HepG2 (cell line): Measurements from ENCODE around the gene ZNHIT6. TPM values are rescaled to one million over a fixed set of nuclear protein-coding genes. Genes with fewer than 3 reads are reported as not detected.

Source experiments
- ATAC-seq: fragments of 200-7000 bp; cut with Tn5 transposase; 3 replicates; pipeline ENCODE4 v1.9.1; 2020; ENCODE audit warnings: mild to moderate bottlenecking, moderate library complexity
- BruUV-seq: library from RNA; stranded (reverse); fragments of 400-500 nt; replicated peaks from 2 replicates; lab custom pipeline; 2021; lab: Mats Ljungman, UMichigan
- CTCF ChIA-PET: fragments of 300-600 bp; formaldehyde crosslinking; extraction: SDS; loops from one replicate; lab custom pipeline; 2021; ENCODE audit warnings: low total read pairs, inconsistent platforms, low intra/inter-chr PET ratio; lab: Yijun Ruan, JAX
- POLR2A ChIA-PET: fragments of 350-600 bp; sonication (Branson Sonifier 250); formaldehyde crosslinking; loops from one replicate; lab custom pipeline; 2020; ENCODE audit warnings: antibody characterized with exemption, inconsistent platforms; lab: Yijun Ruan, JAX
- DNase-seq: peaks from one replicate; pipeline ENCODE4 v3.0.0-alpha.2; 2015; ENCODE audit warnings: low spot score
- FAIRE-seq: peaks from 3 replicates; lab custom pipeline; 2011; peaks lifted over from hg19 to GRCh38; lab: Jason Lieb, UNC
- H2AFZ ChIP-seq: one replicate; pipeline ENCODE4 v1.6.1; 2011; ENCODE audit warnings: low read length, inconsistent platforms
- H3K27ac ChIP-seq: fragments of 300-600 bp; 3 replicates; pipeline ENCODE4 v1.8.0; 2011; ENCODE audit warnings: mixed run types, mild to moderate bottlenecking, mixed read lengths, low read length, inconsistent platforms; ENCODE audit not compliant: insufficient read depth; ENCODE audit errors: extremely low read length
- H3K27me3 ChIP-seq, 2 experiments: fragments of 200-600 bp in 1 of 2; 2 replicates in 1 of 2; 3 replicates in 1 of 2; pipeline versions ENCODE4 v1.6.0 to v1.8.0; 2011; ENCODE audit warnings: low read length in 2 of 2, mild to moderate bottlenecking in 2 of 2, moderate library complexity in 2 of 2, inconsistent platforms in 1 of 2; ENCODE audit not compliant: insufficient read depth in 2 of 2, control insufficient read depth in 1 of 2
- H3K36me3 ChIP-seq, 2 experiments: fragments of 200-600 bp in 1 of 2; replicated peaks in 1 of 2; 2 replicates in 1 of 2; 3 replicates in 1 of 2; pipeline versions ENCODE4 v1.5.1 to v1.8.0; 2011; ENCODE audit warnings: low read length in 2 of 2, inconsistent platforms in 1 of 2; ENCODE audit not compliant: insufficient read depth in 2 of 2, control insufficient read depth in 1 of 2
- H3K4me1 ChIP-seq: 2 replicates; pipeline ENCODE4 v1.5.1; 2012; ENCODE audit warnings: low read length, inconsistent platforms; ENCODE audit not compliant: insufficient read depth
- H3K4me2 ChIP-seq: 2 replicates; pipeline ENCODE4 v1.6.0; 2011; ENCODE audit warnings: low read depth, low read length, inconsistent platforms
- H3K4me3 ChIP-seq, 3 experiments: fragments of 200-600 bp in 1 of 3; sonication (generic), shearing (Covaris generic) in 1 of 3; replicated peaks in 1 of 3; 2 replicates each; pipeline ENCODE4 v1.5.1; 2011 to 2016; ENCODE audit warnings: low read length in 3 of 3, inconsistent platforms in 2 of 3, low read depth in 2 of 3, mild to moderate bottlenecking in 2 of 3, control low read depth in 1 of 3, mixed read lengths in 1 of 3; ENCODE audit not compliant: insufficient read depth in 1 of 3
- H3K79me2 ChIP-seq: one replicate; pipeline ENCODE4 v1.6.1; 2011; ENCODE audit warnings: low read length, inconsistent platforms; ENCODE audit not compliant: insufficient read depth
- H3K9ac ChIP-seq: 2 replicates; pipeline ENCODE4 v1.6.0; 2011; ENCODE audit warnings: mild to moderate bottlenecking, low read depth, low read length, inconsistent platforms; ENCODE audit not compliant: insufficient read depth
- H3K9me3 ChIP-seq: 2 replicates; pipeline ENCODE4 v1.5.1; 2012; ENCODE audit warnings: mild to moderate bottlenecking, low read length
- H4K20me1 ChIP-seq: 2 replicates; pipeline ENCODE4 v1.6.0; 2011; ENCODE audit warnings: inconsistent platforms, mild to moderate bottlenecking, low read length, moderate library complexity; ENCODE audit not compliant: insufficient read depth
- CHD4 ChIP-seq: fragments of 200-600 bp; sonication (generic); IDR thresholded peaks from 2 replicates; pipeline ENCODE4 v1.7.0; 2017; ENCODE audit warnings: mild to moderate bottlenecking, low read length, borderline replicate concordance
- HMGXB3 ChIP-seq: sonication (generic); formaldehyde crosslinking; IDR thresholded peaks from 2 replicates; pipeline ENCODE4 v1.4.0; 2020; ENCODE audit warnings: missing genetic modification reagents, borderline replicate concordance
- JUN ChIP-seq: sonication (generic); formaldehyde crosslinking; IDR thresholded peaks from 2 replicates; pipeline ENCODE4 v1.4.0; 2020; ENCODE audit warnings: mild to moderate bottlenecking, missing genetic modification reagents
- MBD4 ChIP-seq: IDR thresholded peaks from 2 replicates; pipeline ENCODE4 v1.6.1; 2012; ENCODE audit warnings: low read length, inconsistent platforms, borderline replicate concordance
- NR2C2 ChIP-seq: sonication (generic); formaldehyde crosslinking; IDR thresholded peaks from 2 replicates; pipeline ENCODE4 v1.4.0; 2020; ENCODE audit warnings: missing genetic modification reagents, mild to moderate bottlenecking, moderate library complexity, borderline replicate concordance
- PHF21A ChIP-seq: sonication (generic); formaldehyde crosslinking; IDR thresholded peaks from 2 replicates; pipeline ENCODE4 v1.5.0; 2020; ENCODE audit warnings: mild to moderate bottlenecking, missing genetic modification reagents
- TARDBP ChIP-seq: sonication (generic); formaldehyde crosslinking; IDR thresholded peaks from 2 replicates; pipeline ENCODE4 v1.8.0; 2022; ENCODE audit warnings: mild to moderate bottlenecking, missing genetic modification reagents
- TRIM22 ChIP-seq: fragments of 450-650 bp; IDR thresholded peaks from 2 replicates; pipeline ENCODE4 v1.6.1; 2017
- ZNF263 ChIP-seq: sonication (generic); formaldehyde crosslinking; IDR thresholded peaks from 2 replicates; pipeline ENCODE4 v1.4.0; 2020; ENCODE audit warnings: missing genetic modification reagents
- ZNF451 ChIP-seq: sonication (generic); formaldehyde crosslinking; IDR thresholded peaks from 2 replicates; pipeline ENCODE4 v1.5.0; 2020; ENCODE audit warnings: mild to moderate bottlenecking, missing genetic modification reagents
- ZNF484 ChIP-seq: sonication (generic); formaldehyde crosslinking; IDR thresholded peaks from 2 replicates; pipeline ENCODE4 v1.5.1; 2020; ENCODE audit warnings: mild to moderate bottlenecking, low read depth, missing genetic modification reagents, borderline replicate concordance
- ZNF782 ChIP-seq: sonication (generic); formaldehyde crosslinking; IDR thresholded peaks from 2 replicates; pipeline ENCODE4 v1.4.0; 2020; ENCODE audit warnings: missing genetic modification reagents, mild to moderate bottlenecking, borderline replicate concordance
- ZNF891 ChIP-seq: sonication (generic); formaldehyde crosslinking; IDR thresholded peaks from 2 replicates; pipeline ENCODE4 v1.5.0; 2020; ENCODE audit warnings: mild to moderate bottlenecking, missing genetic modification reagents
- WGBS: methylation state at CpG from one replicate; pipeline ENCODE4 v1.1.6; 2017; ENCODE audit warnings: low lambda C conversion rate; 5-methylcytosine and 5-hydroxymethylcytosine counted together
- in situ Hi-C: cut with HindIII; loops from 2 replicates; pipeline ENCODE4 v1.10.0; 2017; ENCODE audit warnings: low pct_unique_long_range_greater_than_20kb; ENCODE audit not compliant: extremely low pct_ligation_motif_present
- intact Hi-C: fragments of 100-400 bp; cut with micrococcal nuclease; formaldehyde crosslinking; loops from one replicate; pipeline ENCODE4 v1.10.0; 2022; ENCODE audit not compliant: unreplicated experiment
- polyA plus RNA-seq, 8 experiments: library from polyadenylated mRNA; depleted of rRNA in 3 of 8; stranded (reverse) in 7 of 8; unstranded in 1 of 8; fragments of >200 nt; fragmentation: Illumina TruSeq in 4 of 8; extraction: Trizol in 4 of 8; gene quantifications; 2 replicates each; pipeline versions ENCODE4 v1.2.1 to v1.2.3, GENCODE V29; 2011 to 2016; ENCODE audit warnings: low read depth in 4 of 8, missing spikeins in 1 of 8, mixed read lengths in 1 of 8; ENCODE audit not compliant: insufficient read depth in 1 of 8
- total RNA-seq, 5 experiments: library from RNA; depleted of rRNA; stranded (reverse); fragments of >200 nt; fragmentation: Illumina TruSeq; extraction: Trizol; gene quantifications; 2 replicates each; pipeline ENCODE4 v1.2.3, GENCODE V29; 2016; ENCODE audit warnings: low read depth in 1 of 5

Gene ZNHIT6
- total and polyA plus RNA-seq, 2 of the 13 experiments (the other 11 are each of a cell fraction or from before 2014, with no cell fraction given) = 6.0 to 15.2 TPM

GRCh38 chr1:85663382-85663781 is 44.9 kb downstream of the ZNHIT6 start (continued):
- no peak for TF ChIP-seq HMGXB3 (CRISPR knock-in tag)
- no peak for TF ChIP-seq ZNF451 (CRISPR knock-in tag)

GRCh38 chr1:85661767-85662166 is 46.5 kb downstream of the ZNHIT6 start:
- Histone ChIP-seq H3K27ac (no peak overlapping the region), H3K27me3 (no peaks in the 10 kb centered on the region; a peak in 1 of 5 replicates), H3K9me3 (no peaks in the 10 kb centered on the region), H4K20me1 (no peaks in the 10 kb centered on the region), H3K4me1 (peaks cover 13% of the 10 kb centered on the region; the same call in 1 of the 2 replicates), H3K4me2 (no peak overlapping the region), H3K36me3 (peaks cover 0 to 4% of the 10 kb centered on the region in 2 experiments; a peak in 3 of 5 replicates), H3K4me3 (no peak overlapping the region), H2AFZ (no peak overlapping the region), H3K79me2 (no peaks in the 10 kb centered on the region), H3K9ac (no peak overlapping the region)
- TF ChIP-seq TARDBP (CRISPR knock-in tag) (no peak), MBD4 (no peak), ZNF782 (CRISPR knock-in tag) (no peak), NR2C2 (CRISPR knock-in tag) (no peak), JUN (no peak), CHD4 (no peak), PHF21A (CRISPR knock-in tag) (no peak), TRIM22 (no peak), ZNF484 (CRISPR knock-in tag) (no peak), ZNF263 (CRISPR knock-in tag) (no peak), ZNF891 (no peak)
- ATAC-seq (peak; percentile 51; the same call in 1 of the 3 replicates), DNase-seq (no peak), FAIRE-seq (no peak)
- CTCF ChIA-PET = no interaction called here
- BruUV-seq = no TSS peak
- intact Hi-C loops (no loop called here), in situ Hi-C loops (no loop called here)
- POLR2A ChIA-PET = no interaction called here
- WGBS = 45% methylated on average over 2 of the region's 2 CpGs
